GM20000 (cell line): ENCODE measurements around the gene FABP7.

Experiments
- DNase-seq: peaks from one replicate; pipeline ENCODE4 v3.0.0; 2012; ENCODE audit warnings: low spot score
- CTCF ChIP-seq: IDR thresholded peaks from 2 replicates; pipeline ENCODE4 v1.5.1; 2012; ENCODE audit warnings: mild to moderate bottlenecking, control low read depth; ENCODE audit errors: extremely low read depth, missing control alignments

FABP7 gene

GRCh38 chr6:122788663-122789181 lies 9.2 kb downstream of the FABP7 start:
- DNase-seq, result no peak
- no peak for TF ChIP-seq CTCF

- peak; percentile 57 for DNase-seq
- no peak for TF ChIP-seq CTCF
Measured at GRCh38 chr6:122789182-122790027, 9.9 kb downstream of the FABP7 start, which contains the start of gene SMPDL3A. TSS of gene SMPDL3A (plus strand) at chr6:122789258. CDS start at chr6:122789347, 89 bp downstream.

GRCh38 chr6:122790028-122790422 lies 10.5 kb downstream of the FABP7 start:
- TF ChIP-seq CTCF, result no peak
- peak; percentile 11 for DNase-seq

- DNase-seq, result peak; percentile 19
- TF ChIP-seq CTCF, result no peak
Measured at GRCh38 chr6:122790423-122791309, 11.2 kb downstream of the FABP7 start.

GRCh38 chr6:122791310-122791679 lies 11.8 kb downstream of the FABP7 start:
- TF ChIP-seq CTCF, result no peak
- no peak for DNase-seq

- DNase-seq, result no peak
- no peak for TF ChIP-seq CTCF
Measured at GRCh38 chr6:122792766-122793165, 13.2 kb downstream of the FABP7 start.

GRCh38 chr6:122797537-122797936 lies 18.0 kb downstream of the FABP7 start:
- no peak for TF ChIP-seq CTCF
- no peak for DNase-seq
